PFSK-1 (cell line): ENCODE data around the gene ANGPTL8.

Experiments
- FOXP2 ChIP-seq: optimal IDR thresholded peaks from 2 replicates; pipeline ENCODE3; 2011; ENCODE audit warnings: borderline replicate concordance, control low read depth, inconsistent platforms; ENCODE audit not compliant: insufficient read depth; ENCODE audit errors: extremely low read length, extremely low read depth
- POLR2AphosphoS5 ChIP-seq: IDR thresholded peaks from 2 replicates; pipeline ENCODE4 v1.6.1; 2012; ENCODE audit warnings: low read depth, mild to moderate bottlenecking, control low read depth, low read length, moderate library complexity
- SIN3A ChIP-seq: IDR thresholded peaks from 2 replicates; pipeline ENCODE4 v1.6.1; 2012; ENCODE audit warnings: mild to moderate bottlenecking, low read length, moderate library complexity, borderline replicate concordance; ENCODE audit not compliant: insufficient read depth
- TAF1 ChIP-seq: IDR thresholded peaks from 2 replicates; pipeline ENCODE4 v1.6.1; 2012; ENCODE audit warnings: low read length, control low read depth, borderline replicate concordance; ENCODE audit not compliant: insufficient read depth
- TF ChIP-seq, protein P1 (sequence below), 2 experiments: IDR thresholded peaks; 2 replicates each; pipeline versions ENCODE4 v1.6.1 to v1.8.0; 2011 to 2012; ENCODE audit warnings: low read depth in 2 of 2, low read length in 2 of 2, control low read depth in 1 of 2, inconsistent platforms in 1 of 2, mild to moderate bottlenecking in 1 of 2, moderate library complexity in 1 of 2; ENCODE audit not compliant: insufficient read depth in 1 of 2

ANGPTL8 gene

DNA sequence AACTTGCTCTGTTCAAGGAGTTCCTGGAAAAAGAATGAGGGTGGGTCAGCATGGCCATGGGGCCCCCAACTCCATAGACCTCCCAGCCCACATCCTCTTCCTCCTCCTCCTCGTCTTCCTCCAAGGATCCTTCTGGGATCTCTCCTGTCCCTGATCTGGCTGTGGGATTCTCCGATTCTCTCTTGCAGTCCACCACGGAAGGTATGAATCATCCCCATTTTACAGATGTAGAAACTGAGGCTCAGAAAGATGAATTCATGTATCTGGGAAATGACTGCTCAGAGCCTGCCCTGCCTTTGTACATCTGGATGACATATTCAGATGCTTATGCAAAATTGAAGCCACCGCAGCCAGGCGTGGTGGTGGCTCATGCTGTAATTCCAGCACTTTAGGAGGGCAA lies 39.9 kb upstream of the ANGPTL8 start:
- TF ChIP-seq, protein P1, sequence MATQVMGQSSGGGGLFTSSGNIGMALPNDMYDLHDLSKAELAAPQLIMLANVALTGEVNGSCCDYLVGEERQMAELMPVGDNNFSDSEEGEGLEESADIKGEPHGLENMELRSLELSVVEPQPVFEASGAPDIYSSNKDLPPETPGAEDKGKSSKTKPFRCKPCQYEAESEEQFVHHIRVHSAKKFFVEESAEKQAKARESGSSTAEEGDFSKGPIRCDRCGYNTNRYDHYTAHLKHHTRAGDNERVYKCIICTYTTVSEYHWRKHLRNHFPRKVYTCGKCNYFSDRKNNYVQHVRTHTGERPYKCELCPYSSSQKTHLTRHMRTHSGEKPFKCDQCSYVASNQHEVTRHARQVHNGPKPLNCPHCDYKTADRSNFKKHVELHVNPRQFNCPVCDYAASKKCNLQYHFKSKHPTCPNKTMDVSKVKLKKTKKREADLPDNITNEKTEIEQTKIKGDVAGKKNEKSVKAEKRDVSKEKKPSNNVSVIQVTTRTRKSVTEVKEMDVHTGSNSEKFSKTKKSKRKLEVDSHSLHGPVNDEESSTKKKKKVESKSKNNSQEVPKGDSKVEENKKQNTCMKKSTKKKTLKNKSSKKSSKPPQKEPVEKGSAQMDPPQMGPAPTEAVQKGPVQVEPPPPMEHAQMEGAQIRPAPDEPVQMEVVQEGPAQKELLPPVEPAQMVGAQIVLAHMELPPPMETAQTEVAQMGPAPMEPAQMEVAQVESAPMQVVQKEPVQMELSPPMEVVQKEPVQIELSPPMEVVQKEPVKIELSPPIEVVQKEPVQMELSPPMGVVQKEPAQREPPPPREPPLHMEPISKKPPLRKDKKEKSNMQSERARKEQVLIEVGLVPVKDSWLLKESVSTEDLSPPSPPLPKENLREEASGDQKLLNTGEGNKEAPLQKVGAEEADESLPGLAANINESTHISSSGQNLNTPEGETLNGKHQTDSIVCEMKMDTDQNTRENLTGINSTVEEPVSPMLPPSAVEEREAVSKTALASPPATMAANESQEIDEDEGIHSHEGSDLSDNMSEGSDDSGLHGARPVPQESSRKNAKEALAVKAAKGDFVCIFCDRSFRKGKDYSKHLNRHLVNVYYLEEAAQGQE (IDR thresholded peaks at IDR 0.05; ENCODE audit: insufficient read depth in 1 of 2, low read depth in 2 of 2, low read length in 2 of 2): no peak
- TF ChIP-seq FOXP2 (no peak), SIN3A (no peak)

DNA sequence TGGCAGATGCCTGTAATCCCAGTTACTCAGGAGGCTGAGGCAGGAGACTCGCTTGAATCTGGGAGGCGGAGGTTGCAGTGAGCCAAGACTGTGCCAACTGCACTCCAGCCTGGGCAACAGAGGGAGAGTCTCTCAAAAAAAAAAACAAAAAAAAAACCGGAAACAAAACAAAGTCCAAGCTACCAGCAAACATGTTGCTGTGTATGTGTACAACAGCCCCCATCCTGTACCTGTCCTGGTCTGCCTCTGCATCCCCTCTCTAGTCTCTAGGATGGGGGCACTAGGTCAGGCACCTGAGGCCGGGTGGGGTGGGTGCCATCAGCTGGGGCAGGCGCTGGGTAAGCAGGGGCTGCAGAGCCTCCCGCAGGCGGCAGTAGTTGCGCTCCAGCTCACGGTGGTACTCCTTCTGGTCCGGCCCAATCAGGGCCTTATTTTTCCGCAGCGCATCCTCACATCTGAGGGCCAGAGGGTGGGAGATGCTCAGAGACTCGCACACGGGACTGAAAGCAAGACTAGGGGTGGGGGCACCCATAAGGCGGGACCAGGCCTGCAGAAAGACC lies 39.3 kb upstream of the ANGPTL8 start:
- TF ChIP-seq TAF1: no peak
- no peak for TF ChIP-seq SIN3A
- TF ChIP-seq POLR2AphosphoS5: no peak
- TF ChIP-seq FOXP2: no peak
- TF ChIP-seq, protein P1 (IDR thresholded peaks at IDR 0.05; ENCODE audit: insufficient read depth in 1 of 2, low read depth in 2 of 2, low read length in 2 of 2): no peak

DNA sequence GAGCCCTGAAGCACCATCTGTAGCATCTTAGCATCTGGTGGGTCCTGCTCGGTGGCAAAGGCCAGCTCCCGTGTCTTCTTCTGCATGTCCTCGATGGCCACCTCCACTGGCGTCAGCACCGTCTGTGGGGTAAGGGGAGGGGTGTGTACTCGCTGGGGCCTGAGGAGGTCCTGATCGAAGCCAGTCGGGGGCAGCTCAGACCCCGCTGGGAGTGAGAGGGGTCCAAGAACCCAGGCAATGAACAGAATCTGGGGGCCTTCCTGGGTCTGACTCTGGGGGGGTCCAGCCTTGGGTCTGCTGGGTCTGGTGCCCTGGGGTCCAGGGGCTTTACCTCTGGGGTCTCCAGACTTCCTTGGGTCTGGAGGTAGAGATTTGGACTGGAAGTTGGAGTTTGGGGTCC lies 38.5 kb upstream of the ANGPTL8 start:
- TF ChIP-seq SIN3A (no peak), POLR2AphosphoS5 (no peak), TAF1 (no peak), FOXP2 (no peak)
- TF ChIP-seq, protein P1 (IDR thresholded peaks at IDR 0.05; ENCODE audit: insufficient read depth in 1 of 2, low read depth in 2 of 2, low read length in 2 of 2): no peak

DNA sequence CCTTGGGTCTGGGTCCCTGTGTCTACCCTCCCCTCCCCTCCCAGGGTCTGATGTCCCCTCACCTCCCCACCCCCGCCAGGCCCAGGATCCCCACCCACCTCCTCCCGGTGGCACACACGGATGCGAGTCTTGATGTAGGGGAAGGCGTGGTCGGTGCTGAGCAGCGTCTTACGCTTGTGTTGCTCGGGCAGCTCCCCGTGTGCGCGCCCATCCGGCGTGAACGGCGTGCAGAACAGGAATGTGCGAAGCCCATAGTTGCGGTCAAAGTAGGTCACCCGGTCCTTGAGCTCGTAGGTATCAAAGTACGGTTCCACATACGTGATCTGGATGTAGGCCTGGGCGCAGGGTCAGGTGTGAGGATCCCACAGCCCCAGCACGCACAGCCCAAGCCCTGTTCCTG lies 37.6 kb upstream of the ANGPTL8 start:
- TF ChIP-seq TAF1: no peak
- TF ChIP-seq POLR2AphosphoS5: no peak
- no peak for TF ChIP-seq SIN3A
- TF ChIP-seq FOXP2: no peak

DNA sequence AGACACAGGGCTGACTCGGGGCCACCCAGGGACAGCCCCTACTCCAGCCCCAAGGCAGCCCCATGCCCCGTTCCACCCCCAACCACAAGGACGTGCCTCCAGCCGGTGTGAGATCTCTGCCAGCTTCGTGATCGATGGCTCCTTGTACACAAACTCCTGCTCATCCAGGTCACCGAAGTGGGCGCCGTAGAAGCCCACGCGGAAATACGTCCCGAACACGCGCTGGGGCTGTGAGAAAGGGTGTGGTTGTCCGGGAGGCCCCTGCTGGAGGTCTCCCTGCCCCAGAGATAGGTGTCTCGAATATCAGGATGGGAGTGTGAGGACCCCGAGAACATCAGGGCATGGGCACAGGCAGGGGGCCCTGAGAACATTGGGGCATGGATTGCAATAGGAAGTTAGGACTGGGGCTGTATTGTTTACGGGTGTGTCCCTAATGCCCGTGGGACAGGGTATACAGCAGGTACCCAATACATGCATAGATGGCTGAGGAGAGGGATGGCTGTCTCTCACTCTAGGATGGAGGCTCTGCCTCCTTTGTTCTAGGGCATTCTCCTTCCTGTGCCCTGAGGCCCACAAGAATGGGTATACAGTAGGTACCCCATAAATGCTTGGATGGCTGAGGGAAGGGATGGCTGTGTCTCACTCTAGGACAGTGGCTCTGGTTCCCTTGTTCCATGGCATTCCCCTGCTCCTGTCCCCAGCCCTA lies 36.8 kb upstream of the ANGPTL8 start:
- TF ChIP-seq FOXP2: no peak
- no peak for TF ChIP-seq SIN3A
- no peak for TF ChIP-seq TAF1
- TF ChIP-seq, protein P1 (IDR thresholded peaks at IDR 0.05; ENCODE audit: insufficient read depth in 1 of 2, low read depth in 2 of 2, low read length in 2 of 2): no peak
- TF ChIP-seq POLR2AphosphoS5: no peak
